ENCODE data around the gene MAGI1. TPM values are rescaled to one million over a fixed set of nuclear protein-coding genes. Genes with fewer than 3 reads are reported as not detected.

Gene MAGI1
- total RNA-seq, 2 donors from 2014 or later = 37.5 to 51.6 TPM

DNA sequence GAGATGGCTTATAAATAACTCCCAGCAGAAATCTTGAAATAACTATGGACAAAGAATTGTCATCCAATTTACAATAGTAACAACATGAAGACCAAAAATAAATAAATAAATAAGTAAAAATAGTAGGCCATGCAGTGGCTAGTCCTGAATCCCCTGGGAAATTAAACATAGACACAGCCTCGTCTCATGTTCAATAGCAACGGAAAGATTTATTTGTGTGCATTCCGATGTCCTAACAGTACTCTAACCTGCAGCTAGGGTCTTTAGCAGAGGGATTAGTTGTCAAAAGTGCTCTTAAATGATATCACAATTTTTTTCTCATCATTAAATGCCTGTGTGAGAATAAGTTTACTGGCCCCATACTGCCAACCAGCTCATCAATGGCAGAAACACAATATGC, 474.2 kb downstream of the MAGI1 start:
- no peaks in the 10 kb centered on the region for H3K4me1 ChIP-seq (replicated peaks)
- intact Hi-C loops (cut with DNase I) = no loop called here
- no peaks in the 10 kb centered on the region for H3K9me3 ChIP-seq
- no peak overlapping the region for H3K27ac ChIP-seq
- no peak overlapping the region for H3K4me3 ChIP-seq
- DNase-seq (ENCODE audit: low spot score) = no peak
- 80% methylated on average over 3 of the region's 3 CpGs for WGBS
- no peak for TF ChIP-seq POLR2AphosphoS5 (IDR thresholded peaks at IDR 0.05)
- TF ChIP-seq, protein P1, sequence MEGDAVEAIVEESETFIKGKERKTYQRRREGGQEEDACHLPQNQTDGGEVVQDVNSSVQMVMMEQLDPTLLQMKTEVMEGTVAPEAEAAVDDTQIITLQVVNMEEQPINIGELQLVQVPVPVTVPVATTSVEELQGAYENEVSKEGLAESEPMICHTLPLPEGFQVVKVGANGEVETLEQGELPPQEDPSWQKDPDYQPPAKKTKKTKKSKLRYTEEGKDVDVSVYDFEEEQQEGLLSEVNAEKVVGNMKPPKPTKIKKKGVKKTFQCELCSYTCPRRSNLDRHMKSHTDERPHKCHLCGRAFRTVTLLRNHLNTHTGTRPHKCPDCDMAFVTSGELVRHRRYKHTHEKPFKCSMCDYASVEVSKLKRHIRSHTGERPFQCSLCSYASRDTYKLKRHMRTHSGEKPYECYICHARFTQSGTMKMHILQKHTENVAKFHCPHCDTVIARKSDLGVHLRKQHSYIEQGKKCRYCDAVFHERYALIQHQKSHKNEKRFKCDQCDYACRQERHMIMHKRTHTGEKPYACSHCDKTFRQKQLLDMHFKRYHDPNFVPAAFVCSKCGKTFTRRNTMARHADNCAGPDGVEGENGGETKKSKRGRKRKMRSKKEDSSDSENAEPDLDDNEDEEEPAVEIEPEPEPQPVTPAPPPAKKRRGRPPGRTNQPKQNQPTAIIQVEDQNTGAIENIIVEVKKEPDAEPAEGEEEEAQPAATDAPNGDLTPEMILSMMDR (IDR thresholded peaks at IDR 0.05) = no peak
- TF ChIP-seq POLR2A (IDR thresholded peaks at IDR 0.05) = no peak
- no peaks in the 10 kb centered on the region for H3K27me3 ChIP-seq (replicated peaks; ENCODE audit: insufficient read depth)
- H3K36me3 ChIP-seq = no peaks in the 10 kb centered on the region

DNA sequence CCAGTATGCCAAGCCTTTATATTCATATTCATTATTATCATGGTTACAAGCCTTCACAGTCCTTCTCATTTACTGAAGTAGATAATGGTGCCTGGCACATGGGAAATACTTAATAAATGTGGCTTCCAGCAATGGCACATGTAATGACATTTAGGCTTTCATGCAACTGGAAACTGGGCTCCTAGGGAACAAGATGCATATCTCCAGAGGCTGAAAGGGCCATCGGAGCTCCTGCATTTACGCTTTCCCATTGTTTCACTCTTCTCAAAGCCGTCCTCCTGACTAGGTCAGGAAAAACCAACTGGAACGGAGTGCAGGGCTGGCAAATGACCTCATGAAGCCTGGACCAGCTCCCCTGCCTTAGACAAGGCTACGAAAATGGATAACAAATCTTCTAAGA, 474.9 kb downstream of the MAGI1 start:
- Histone ChIP-seq H3K36me3 (no peaks in the 10 kb centered on the region), H3K9me3 (no peaks in the 10 kb centered on the region), H3K4me1 (replicated peaks) (no peaks in the 10 kb centered on the region), H3K27me3 (replicated peaks; ENCODE audit: insufficient read depth) (no peaks in the 10 kb centered on the region), H3K4me3 (no peak overlapping the region), H3K27ac (no peak overlapping the region)
- WGBS = 83% methylated on average over 5 of the region's 5 CpGs
- TF ChIP-seq POLR2A (IDR thresholded peaks at IDR 0.05) (no peak), POLR2AphosphoS5 (IDR thresholded peaks at IDR 0.05) (no peak)
- TF ChIP-seq, protein P1 (IDR thresholded peaks at IDR 0.05) = no peak
- intact Hi-C loops (cut with DNase I) = no loop called here
- no peak for DNase-seq (ENCODE audit: low spot score)

DNA sequence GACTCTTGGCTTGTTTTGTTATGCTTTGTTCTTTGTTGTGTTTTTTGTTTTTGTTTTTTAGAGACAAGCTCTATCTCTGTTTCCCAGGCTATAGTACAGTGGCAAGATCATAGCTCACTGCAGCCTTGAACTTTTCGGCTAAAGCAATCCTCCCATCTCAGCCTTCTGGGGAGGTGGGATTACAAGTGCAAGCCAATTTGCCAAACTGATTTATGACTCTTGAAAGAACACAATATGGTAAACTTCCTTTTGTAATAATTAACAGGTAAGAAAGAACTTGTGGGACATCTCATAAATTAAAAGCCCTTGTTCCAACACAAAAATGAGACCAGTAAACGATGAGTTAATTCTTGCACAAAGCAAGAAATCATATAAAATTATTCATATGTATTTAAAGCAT, 476.3 kb downstream of the MAGI1 start:
- no peaks in the 10 kb centered on the region for H3K36me3 ChIP-seq
- DNase-seq (ENCODE audit: low spot score) = no peak
- no peak overlapping the region for H3K4me3 ChIP-seq
- TF ChIP-seq POLR2AphosphoS5 (IDR thresholded peaks at IDR 0.05) (no peak), POLR2A (IDR thresholded peaks at IDR 0.05) (no peak)
- TF ChIP-seq, protein P1 (IDR thresholded peaks at IDR 0.05) = no peak
- no peaks in the 10 kb centered on the region for H3K27me3 ChIP-seq (replicated peaks; ENCODE audit: insufficient read depth)
- no peak overlapping the region for H3K27ac ChIP-seq
- no peaks in the 10 kb centered on the region for H3K4me1 ChIP-seq (replicated peaks)
- intact Hi-C loops (cut with DNase I) = no loop called here
- 72% methylated on average over 2 of the region's 2 CpGs for whole genome bisulfite sequencing
- H3K9me3 ChIP-seq = no peaks in the 10 kb centered on the region

DNA sequence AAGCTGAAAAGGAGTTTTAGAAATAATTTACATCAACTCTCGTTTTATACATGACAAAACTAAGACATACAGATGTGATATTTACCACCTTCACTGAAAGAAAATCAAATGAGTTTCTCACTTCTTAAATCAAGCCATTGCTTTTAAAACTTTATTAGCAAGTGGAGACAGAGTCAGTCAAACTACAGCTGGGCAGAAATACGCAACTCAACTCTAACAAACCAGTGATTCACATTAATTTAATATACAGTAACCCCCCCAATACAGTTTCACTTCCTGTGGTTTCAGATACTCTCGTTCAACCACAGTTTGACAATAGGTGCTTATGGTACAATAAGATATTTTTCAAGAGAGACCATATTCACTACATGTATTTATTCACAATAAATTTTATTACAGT, 477.1 kb downstream of the MAGI1 start:
- 83% methylated on average over 3 of the region's 3 CpGs for WGBS

DNA sequence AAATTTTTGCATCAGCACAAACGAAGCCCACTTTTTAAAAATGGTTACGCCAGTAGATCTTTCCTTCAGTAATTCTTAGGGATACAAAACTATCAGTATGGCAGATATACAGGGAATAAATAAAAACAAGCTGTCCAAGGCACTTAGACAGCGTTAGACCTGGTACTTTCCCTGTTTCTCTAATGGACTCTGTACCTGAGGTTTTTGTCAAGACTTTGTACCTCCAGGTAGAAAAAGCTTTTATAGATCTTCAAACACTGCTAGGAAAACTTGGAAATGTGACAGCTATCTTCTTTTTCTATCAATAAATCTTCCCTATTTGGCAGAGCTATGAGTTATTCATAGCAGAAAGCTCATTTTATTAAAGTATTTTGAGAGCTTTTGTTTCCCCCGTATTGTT, 477.8 kb downstream of the MAGI1 start:
- 67% methylated on average over 4 of the region's 4 CpGs for WGBS

More for the DNA sequence above, 477.1 kb downstream of the MAGI1 start:
- Histone ChIP-seq H3K4me3 (no peak overlapping the region), H3K4me1 (replicated peaks) (no peaks in the 10 kb centered on the region), H3K9me3 (no peaks in the 10 kb centered on the region), H3K36me3 (no peaks in the 10 kb centered on the region), H3K27ac (no peak overlapping the region), H3K27me3 (replicated peaks; ENCODE audit: insufficient read depth) (no peaks in the 10 kb centered on the region)
- TF ChIP-seq POLR2A (IDR thresholded peaks at IDR 0.05) (no peak), POLR2AphosphoS5 (IDR thresholded peaks at IDR 0.05) (no peak)
- TF ChIP-seq, protein P1 (IDR thresholded peaks at IDR 0.05) = no peak
- intact Hi-C loops (cut with DNase I) = no loop called here
- no peak for DNase-seq (ENCODE audit: low spot score)

More for the DNA sequence above, 477.8 kb downstream of the MAGI1 start:
- Histone ChIP-seq H3K27me3 (replicated peaks; ENCODE audit: insufficient read depth) (no peaks in the 10 kb centered on the region), H3K4me1 (replicated peaks) (no peaks in the 10 kb centered on the region), H3K4me3 (no peak overlapping the region), H3K27ac (no peak overlapping the region), H3K36me3 (no peaks in the 10 kb centered on the region), H3K9me3 (no peaks in the 10 kb centered on the region)
- no peak for DNase-seq (ENCODE audit: low spot score)
- TF ChIP-seq POLR2A (IDR thresholded peaks at IDR 0.05) (no peak), POLR2AphosphoS5 (IDR thresholded peaks at IDR 0.05) (no peak)
- TF ChIP-seq, protein P1 (IDR thresholded peaks at IDR 0.05) = no peak
- intact Hi-C loops (cut with DNase I) = no loop called here

All from prostate gland (tissue), 2 donors.